ENCODE data around the gene PARP12.

Gene PARP12

DNA sequence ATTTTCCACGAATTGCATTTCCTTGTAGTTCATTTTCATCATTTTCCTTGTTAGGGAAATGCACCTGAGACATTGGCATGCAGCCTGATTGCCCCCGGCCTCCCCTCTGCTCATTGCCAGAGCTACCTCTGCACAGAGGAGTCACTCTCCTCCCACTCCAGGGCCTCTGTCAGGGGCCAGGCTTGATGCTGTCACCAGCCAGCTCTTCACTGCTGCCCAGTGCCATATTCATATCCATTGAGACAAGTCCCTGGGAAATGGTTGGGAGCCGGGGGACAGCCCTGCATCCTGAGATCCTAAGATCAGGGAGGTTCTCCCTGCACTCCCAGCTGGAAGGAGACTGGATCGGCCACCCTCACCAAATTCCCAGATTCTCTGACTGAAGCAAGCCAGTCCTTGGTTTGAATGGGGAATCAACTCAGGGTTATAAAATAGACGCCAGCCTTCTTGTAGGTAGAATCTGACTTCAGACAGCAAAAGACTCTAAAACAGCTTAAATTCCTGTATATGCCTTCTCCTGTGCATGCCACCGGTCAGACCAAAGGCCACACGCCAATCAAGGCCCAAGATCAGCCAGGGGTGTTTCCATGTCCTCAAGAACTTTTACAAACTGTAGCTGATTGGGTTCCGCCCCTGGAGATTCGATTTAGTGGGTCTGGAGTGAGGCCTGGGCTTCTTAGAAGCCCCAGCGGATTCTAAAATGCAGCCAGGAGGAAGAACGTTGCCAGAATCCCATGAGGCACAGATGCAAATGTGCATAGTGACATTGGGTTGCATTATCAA lies 86.5 kb downstream of the PARP12 start:
- TF ChIP-seq CTCF (IDR thresholded peaks at IDR 0.05; ENCODE audit: low read depth, low read length) = no peak
- no peak overlapping the region for H3K4me3 ChIP-seq (replicated peaks in 1 of 2; ENCODE audit: low read depth in 2 of 2, low read length in 2 of 2)
- no peak for DNase-seq (ENCODE audit: low read depth in 2 of 2)

- no peak for TF ChIP-seq CTCF (IDR thresholded peaks at IDR 0.05; ENCODE audit: low read depth, low read length)
- DNase-seq (ENCODE audit: low read depth in 2 of 2) = no peak
- no peak overlapping the region for H3K4me3 ChIP-seq (replicated peaks in 1 of 2; ENCODE audit: low read depth in 2 of 2, low read length in 2 of 2)
These were observed 88.5 kb downstream of the PARP12 start for GRCh38 chr7:139974179-139974811.

Measured in cardiac fibroblast (primary cell).